ENCODE measurements around the gene EHHADH.

DNA sequence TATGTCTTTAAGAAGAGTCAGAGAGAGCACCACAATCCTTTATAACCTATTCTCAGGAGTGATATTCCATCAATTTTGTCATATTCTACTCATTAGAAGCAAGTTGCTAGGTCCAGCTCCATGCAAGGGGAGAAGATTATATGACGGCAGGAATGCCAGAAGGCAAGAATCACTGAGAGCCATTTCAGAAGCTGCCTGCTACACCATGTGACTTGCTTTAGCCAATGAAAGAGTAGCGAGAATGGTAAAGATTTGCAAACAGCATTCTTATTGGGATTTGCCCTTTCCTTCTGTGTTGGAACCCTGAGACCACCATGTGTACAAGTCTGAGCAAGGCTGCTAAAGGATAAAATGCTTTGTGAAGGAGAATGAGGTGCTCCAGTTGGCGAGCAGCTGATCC is 96.5 kb downstream of the EHHADH start:
- TF ChIP-seq, protein P1, sequence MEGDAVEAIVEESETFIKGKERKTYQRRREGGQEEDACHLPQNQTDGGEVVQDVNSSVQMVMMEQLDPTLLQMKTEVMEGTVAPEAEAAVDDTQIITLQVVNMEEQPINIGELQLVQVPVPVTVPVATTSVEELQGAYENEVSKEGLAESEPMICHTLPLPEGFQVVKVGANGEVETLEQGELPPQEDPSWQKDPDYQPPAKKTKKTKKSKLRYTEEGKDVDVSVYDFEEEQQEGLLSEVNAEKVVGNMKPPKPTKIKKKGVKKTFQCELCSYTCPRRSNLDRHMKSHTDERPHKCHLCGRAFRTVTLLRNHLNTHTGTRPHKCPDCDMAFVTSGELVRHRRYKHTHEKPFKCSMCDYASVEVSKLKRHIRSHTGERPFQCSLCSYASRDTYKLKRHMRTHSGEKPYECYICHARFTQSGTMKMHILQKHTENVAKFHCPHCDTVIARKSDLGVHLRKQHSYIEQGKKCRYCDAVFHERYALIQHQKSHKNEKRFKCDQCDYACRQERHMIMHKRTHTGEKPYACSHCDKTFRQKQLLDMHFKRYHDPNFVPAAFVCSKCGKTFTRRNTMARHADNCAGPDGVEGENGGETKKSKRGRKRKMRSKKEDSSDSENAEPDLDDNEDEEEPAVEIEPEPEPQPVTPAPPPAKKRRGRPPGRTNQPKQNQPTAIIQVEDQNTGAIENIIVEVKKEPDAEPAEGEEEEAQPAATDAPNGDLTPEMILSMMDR (conservative IDR thresholded peaks at IDR 0.05 in 1 of 2, IDR thresholded peaks at IDR 0.05 in 1 of 2; ENCODE audit: extremely low read depth in 1 of 2, insufficient read depth in 1 of 2, low read depth in 1 of 2, low read length in 2 of 2): no peak
- no peak for TF ChIP-seq EZH2 (IDR thresholded peaks at IDR 0.05; ENCODE audit: borderline replicate concordance, low read length)

Data from mammary epithelial cell (primary cell).